B cell (primary cell): ENCODE measurements around the gene CMPK2.

Source experiments
- CTCF ChIP-seq: fragments of 200-600 bp; IDR thresholded peaks from one replicate; pipeline ENCODE4 v1.8.0; 2022; ENCODE audit warnings: antibody characterized with exemption, mild to moderate bottlenecking
- EZH2 ChIP-seq: IDR thresholded peaks from 2 replicates; pipeline ENCODE4 v1.6.1; 2012; ENCODE audit warnings: borderline replicate concordance, low read depth, mild to moderate bottlenecking, moderate library complexity, low read length; ENCODE audit not compliant: insufficient read depth, poor library complexity, severe bottlenecking

DNA sequence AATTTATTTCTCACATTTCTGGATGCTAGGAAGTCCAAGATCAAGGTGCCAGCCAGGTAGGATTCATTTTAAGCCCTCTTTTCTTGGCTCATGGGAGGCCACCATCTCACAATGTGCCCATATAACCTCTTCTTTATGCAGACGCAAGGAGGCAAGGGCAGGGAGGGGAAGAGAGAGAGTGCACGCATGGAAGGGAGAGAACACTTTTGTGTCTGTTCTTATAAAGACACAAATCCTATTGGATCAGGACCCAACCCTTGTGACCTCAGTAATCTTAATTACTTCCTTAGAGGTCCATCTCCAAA, 32.5 kb downstream of the CMPK2 start:
- TF ChIP-seq CTCF, result no peak
- no peak for TF ChIP-seq EZH2
